Activated B cell treated with CpG ODN at 0.5 μM for 24 hours (primary cell): Measurements from ENCODE around the gene DNTTIP2. TPM values are rescaled to one million over a fixed set of nuclear protein-coding genes. Genes with fewer than 3 reads are reported as not detected.
A peak's percentile ranks its signal among the peaks of the same experiment; 100 is the strongest.
"Not testable (repeated sequence)": the region's sequence is repeated elsewhere in the genome, so short reads cannot be mapped to it uniquely, and the experiment has no call there.

Source experiments
- ATAC-seq: fragments of 200-7000 bp; cut with Tn5 transposase; one replicate; pipeline ENCODE4 v1.10.0; 2021; ENCODE audit warnings: low read depth, mild to moderate bottlenecking, moderate library complexity
- CTCF ChIA-PET: fragments of 350-600 bp; sonication (Branson Sonifier 250); formaldehyde crosslinking; loops from one replicate; lab custom pipeline; 2021; ENCODE audit warnings: antibody characterized with exemption; lab: Charles Lee
- POLR2A ChIA-PET: fragments of 350-600 bp; sonication (Branson Sonifier 250); formaldehyde crosslinking; loops from one replicate; lab custom pipeline; 2021; ENCODE audit warnings: antibody characterized with exemption; lab: Charles Lee
- DNase-seq: peaks from one replicate; pipeline ENCODE4 v3.0.0; 2022
- H3K27ac Mint-ChIP-seq: one replicate; pipeline ENCODE4 v1.8.0; 2020; ENCODE audit warnings: mixed read lengths
- H3K27me3 Mint-ChIP-seq: one replicate; pipeline ENCODE4 v1.8.0; 2021; ENCODE audit warnings: mixed read lengths
- H3K36me3 Mint-ChIP-seq: one replicate; pipeline ENCODE4 v1.8.0; 2021; ENCODE audit warnings: low read depth, mixed read lengths
- H3K4me1 Mint-ChIP-seq: one replicate; pipeline ENCODE4 v1.8.0; 2021; ENCODE audit warnings: mixed read lengths
- H3K4me3 Mint-ChIP-seq: one replicate; pipeline ENCODE4 v1.8.0; 2020; ENCODE audit warnings: mild to moderate bottlenecking, mixed read lengths
- H3K9me3 Mint-ChIP-seq: one replicate; pipeline ENCODE4 v1.8.0; 2020; ENCODE audit warnings: mixed read lengths
- CTCF ChIP-seq: fragments of 200-600 bp; IDR thresholded peaks from one replicate; pipeline ENCODE4 v1.8.0; 2022; ENCODE audit warnings: antibody characterized with exemption, mild to moderate bottlenecking
- intact Hi-C: fragments of 100-400 bp; cut with micrococcal nuclease; formaldehyde crosslinking; loops from one replicate; pipeline ENCODE4 v1.15.1; 2024
- total RNA-seq: library from RNA; stranded (reverse); gene quantifications from 2 replicates; pipeline ENCODE4 v1.2.3, GENCODE V29; 2022

DNTTIP2 gene
- total RNA-seq, 1 donor from 2014 or later, result 69.7 TPM

GRCh38 chr1:93851327-93851712 is 27.7 kb downstream of the DNTTIP2 start:
- no peak overlapping the region for H3K4me3 Mint-ChIP-seq
- H3K4me1 Mint-ChIP-seq, result peaks cover 10% of the 10 kb centered on the region
- peaks cover 19% of the 10 kb centered on the region for H3K27me3 Mint-ChIP-seq
- TF ChIP-seq CTCF, result no peak
- intact Hi-C loops, result no loop called here
- H3K36me3 Mint-ChIP-seq, result peaks cover 10% of the 10 kb centered on the region
- ATAC-seq (no peak), DNase-seq (no peak)
- peaks cover 3% of the 10 kb centered on the region for H3K9me3 Mint-ChIP-seq
- ChIA-PET CTCF (interaction anchor here (0.8 to 2.6 kb wide), 3 partner anchors 222 to 547 kb away, joined by 3 to 9 read pairs (median 5); no protein-coding TSS in a partner anchor), POLR2A (interaction anchor here (0.6 to 1.1 kb wide), 2 partner anchors 28 to 890 kb away, joined by 3 to 4 read pairs; partner anchors contain the start of gene DNTTIP2)
- no peak overlapping the region for H3K27ac Mint-ChIP-seq

- not testable (repeated sequence) for ATAC-seq, H3K36me3 Mint-ChIP-seq, H3K4me3 Mint-ChIP-seq, H3K9me3 Mint-ChIP-seq
- intact Hi-C loops, result loop anchor here (1.0 kb wide), 2 partner anchors 413 to 547 kb away; no protein-coding TSS in a partner anchor
- CTCF ChIA-PET, result interaction anchor here (0.8 to 2.6 kb wide), 3 partner anchors 221 to 547 kb away, joined by 3 to 9 read pairs (median 5); no protein-coding TSS in a partner anchor
- Mint-ChIP-seq H3K27ac (peak overlapping the region; percentile 59), H3K27me3 (peaks cover 18% of the 10 kb centered on the region), H3K4me1 (peaks cover 14% of the 10 kb centered on the region)
- DNase-seq, result peak; percentile 38
- POLR2A ChIA-PET, result interaction anchor here (1.1 kb wide), 1 partner anchor 28 kb away, joined by 4 read pairs; the partner anchor contains the start of gene DNTTIP2
Observed at GRCh38 chr1:93850687-93851326, 28.2 kb downstream of the DNTTIP2 start.

- intact Hi-C loops, result loop anchor here (5.0 kb wide), 4 partner anchors 826 to 1079 kb away; partner anchors contain the start of genes CNN3 and DIPK1A
- DNase-seq (no peak), ATAC-seq (no peak)
- Mint-ChIP-seq H3K27me3 (peaks cover 6% of the 10 kb centered on the region), H3K36me3 (peaks cover 10% of the 10 kb centered on the region), H3K9me3 (peaks cover 3% of the 10 kb centered on the region), H3K27ac (peak overlapping the region; percentile 96), H3K4me1 (peaks cover 24% of the 10 kb centered on the region), H3K4me3 (peak overlapping the region; percentile 93)
- POLR2A ChIA-PET, result interaction anchor here (1.2 to 2.1 kb wide), 3 partner anchors 31 to 503 kb away, joined by 3 to 7 read pairs (median 5); partner anchors contain the start of genes DNTTIP2 and DR1
- no peak for TF ChIP-seq CTCF
- CTCF ChIA-PET, result interaction anchor here (1.2 to 1.7 kb wide), 2 partner anchors 98 to 219 kb away, joined by 5 to 7 read pairs; no protein-coding TSS in a partner anchor
Observed at GRCh38 chr1:93848350-93848883, 30.6 kb downstream of the DNTTIP2 start.

- Mint-ChIP-seq H3K36me3 (peaks cover 10% of the 10 kb centered on the region), H3K9me3 (peaks cover 3% of the 10 kb centered on the region), H3K27ac (peak overlapping the region; percentile 96), H3K27me3 (peaks cover 3% of the 10 kb centered on the region), H3K4me1 (peaks cover 24% of the 10 kb centered on the region), H3K4me3 (peak overlapping the region; percentile 93)
- ChIA-PET CTCF (interaction anchor here (1.2 to 1.7 kb wide), 2 partner anchors 98 to 218 kb away, joined by 5 to 7 read pairs; no protein-coding TSS in a partner anchor), POLR2A (interaction anchor here (0.7 to 2.4 kb wide), 7 partner anchors 31 to 503 kb away, joined by 3 to 12 read pairs (median 5); partner anchors contain the start of genes DNTTIP2 and DR1)
- TF ChIP-seq CTCF, result no peak
- intact Hi-C loops, result loop anchor here (1.0 to 5.0 kb wide), 12 partner anchors 31 to 1079 kb away; partner anchors contain the start of genes ABCD3, BCAR3, CCDC18 and CNN3
- ATAC-seq, result peak; percentile 23
- peak; percentile 67 for DNase-seq
Observed at GRCh38 chr1:93847811-93848288, 31.2 kb downstream of the DNTTIP2 start.

- POLR2A ChIA-PET, result interaction anchor here (0.7 to 2.4 kb wide), 15 partner anchors 31 to 768 kb away, joined by 3 to 23 read pairs (median 7); partner anchors contain the start of genes BCAR3, DNTTIP2, DR1 and MTF2
- peak overlapping the region; percentile 96 for H3K27ac Mint-ChIP-seq
- TF ChIP-seq CTCF, result no peak
- CTCF ChIA-PET, result interaction anchor here (1.8 to 5.7 kb wide), 3 partner anchors 32 to 217 kb away, joined by 4 to 83 read pairs (median 76); no protein-coding TSS in a partner anchor
- DNase-seq (peak; percentile 91), ATAC-seq (peak; percentile 66)
- intact Hi-C loops, result loop anchor here (1.0 to 5.0 kb wide), 15 partner anchors 27 to 1080 kb away; partner anchors contain the start of genes ABCD3, BCAR3, CCDC18 and CNN3
- H3K4me3 Mint-ChIP-seq, result peak overlapping the region; percentile 93
- peaks cover 2% of the 10 kb centered on the region for H3K27me3 Mint-ChIP-seq
- H3K4me1 Mint-ChIP-seq, result peaks cover 24% of the 10 kb centered on the region
- H3K9me3 Mint-ChIP-seq, result peaks cover 3% of the 10 kb centered on the region
- H3K36me3 Mint-ChIP-seq, result peaks cover 10% of the 10 kb centered on the region
Observed at GRCh38 chr1:93846992-93847810, 31.8 kb downstream of the DNTTIP2 start.
